ENCODE results near the gene KATNAL1. TPM values are rescaled to one million over a fixed set of nuclear protein-coding genes. Genes with fewer than 3 reads are reported as not detected.

The KATNAL1 gene
- total RNA-seq, 1 donor from 2014 or later = 29.3 TPM

DNA sequence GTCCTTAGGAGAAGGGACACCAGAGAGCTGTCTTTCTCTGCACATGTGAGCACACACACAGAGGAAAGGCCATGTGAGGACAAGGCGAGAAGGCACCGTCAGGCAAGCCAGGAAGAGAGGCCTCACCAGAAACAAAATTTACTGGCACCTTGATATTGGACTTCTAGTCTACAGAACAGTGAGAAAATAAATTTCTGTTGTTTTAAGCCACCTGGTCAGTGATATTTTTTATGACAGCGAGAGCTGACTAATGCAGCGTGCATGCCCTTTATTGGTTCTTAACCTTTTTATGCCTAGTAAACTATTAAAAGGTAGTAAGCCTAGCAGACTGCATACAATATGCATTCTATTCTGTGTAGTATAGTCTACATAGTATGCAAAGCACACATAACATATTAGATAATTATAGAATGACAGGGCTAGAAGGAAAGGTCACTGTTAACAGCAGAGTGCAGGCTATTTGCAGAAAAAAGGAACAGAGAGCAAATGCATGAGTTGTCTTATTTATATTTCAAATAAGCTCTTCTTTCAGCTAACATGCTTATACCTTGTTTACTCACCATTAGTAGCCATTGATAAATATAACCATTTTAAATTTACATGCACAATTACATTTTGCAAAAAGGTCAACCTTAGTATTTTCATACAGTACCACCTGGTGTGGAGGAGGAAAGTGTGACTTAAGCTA is 25.2 kb upstream of the KATNAL1 start:
- TF ChIP-seq, protein P1, sequence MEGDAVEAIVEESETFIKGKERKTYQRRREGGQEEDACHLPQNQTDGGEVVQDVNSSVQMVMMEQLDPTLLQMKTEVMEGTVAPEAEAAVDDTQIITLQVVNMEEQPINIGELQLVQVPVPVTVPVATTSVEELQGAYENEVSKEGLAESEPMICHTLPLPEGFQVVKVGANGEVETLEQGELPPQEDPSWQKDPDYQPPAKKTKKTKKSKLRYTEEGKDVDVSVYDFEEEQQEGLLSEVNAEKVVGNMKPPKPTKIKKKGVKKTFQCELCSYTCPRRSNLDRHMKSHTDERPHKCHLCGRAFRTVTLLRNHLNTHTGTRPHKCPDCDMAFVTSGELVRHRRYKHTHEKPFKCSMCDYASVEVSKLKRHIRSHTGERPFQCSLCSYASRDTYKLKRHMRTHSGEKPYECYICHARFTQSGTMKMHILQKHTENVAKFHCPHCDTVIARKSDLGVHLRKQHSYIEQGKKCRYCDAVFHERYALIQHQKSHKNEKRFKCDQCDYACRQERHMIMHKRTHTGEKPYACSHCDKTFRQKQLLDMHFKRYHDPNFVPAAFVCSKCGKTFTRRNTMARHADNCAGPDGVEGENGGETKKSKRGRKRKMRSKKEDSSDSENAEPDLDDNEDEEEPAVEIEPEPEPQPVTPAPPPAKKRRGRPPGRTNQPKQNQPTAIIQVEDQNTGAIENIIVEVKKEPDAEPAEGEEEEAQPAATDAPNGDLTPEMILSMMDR (IDR thresholded peaks at IDR 0.05) = no peak

DNA sequence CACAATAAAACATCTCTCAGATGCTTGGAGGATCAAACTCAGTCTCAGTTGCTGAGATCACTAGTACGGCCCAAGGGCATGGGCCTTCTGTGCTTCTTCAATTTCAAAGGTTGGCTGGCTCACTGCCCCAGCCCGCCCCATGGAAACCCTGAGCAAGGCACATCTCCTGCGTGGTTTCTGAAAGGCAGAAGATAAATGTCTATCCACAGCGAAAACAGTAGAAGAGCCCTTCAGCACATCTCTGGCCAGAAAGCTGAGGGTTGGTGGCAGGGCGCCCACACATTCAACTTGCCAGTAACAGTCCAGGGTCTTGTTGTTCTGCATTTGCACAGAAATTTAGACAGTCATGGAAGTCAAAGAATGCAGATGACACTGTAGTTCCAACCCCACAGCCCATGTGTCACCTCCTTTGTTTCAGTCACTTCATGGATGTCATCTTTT is 24.0 kb upstream of the KATNAL1 start:
- no peak for DNase-seq (ENCODE audit: extremely low spot score, unreplicated experiment)
- Mint-ChIP-seq H3K27ac (ENCODE audit: unreplicated experiment) (no peak overlapping the region), H3K4me3 (ENCODE audit: unreplicated experiment) (no peak overlapping the region), H3K36me3 (ENCODE audit: unreplicated experiment) (peaks cover 2% of the 10 kb centered on the region), H3K27me3 (ENCODE audit: unreplicated experiment) (no peaks in the 10 kb centered on the region), H3K4me1 (ENCODE audit: unreplicated experiment) (peaks cover 18% of the 10 kb centered on the region), H3K9me3 (ENCODE audit: unreplicated experiment) (no peaks in the 10 kb centered on the region)
- TF ChIP-seq, protein P1 (IDR thresholded peaks at IDR 0.05) = no peak

More for the DNA sequence above, 25.2 kb upstream of the KATNAL1 start:
- no peak overlapping the region for H3K27ac Mint-ChIP-seq (ENCODE audit: unreplicated experiment)
- peaks cover 21% of the 10 kb centered on the region for H3K4me1 Mint-ChIP-seq (ENCODE audit: unreplicated experiment)
- no peaks in the 10 kb centered on the region for H3K9me3 Mint-ChIP-seq (ENCODE audit: unreplicated experiment)
- no peak overlapping the region for H3K4me3 Mint-ChIP-seq (ENCODE audit: unreplicated experiment)
- H3K27me3 Mint-ChIP-seq (ENCODE audit: unreplicated experiment) = no peaks in the 10 kb centered on the region
- H3K36me3 Mint-ChIP-seq (ENCODE audit: unreplicated experiment) = peaks cover 2% of the 10 kb centered on the region
- DNase-seq (ENCODE audit: extremely low spot score, unreplicated experiment) = no peak

DNA sequence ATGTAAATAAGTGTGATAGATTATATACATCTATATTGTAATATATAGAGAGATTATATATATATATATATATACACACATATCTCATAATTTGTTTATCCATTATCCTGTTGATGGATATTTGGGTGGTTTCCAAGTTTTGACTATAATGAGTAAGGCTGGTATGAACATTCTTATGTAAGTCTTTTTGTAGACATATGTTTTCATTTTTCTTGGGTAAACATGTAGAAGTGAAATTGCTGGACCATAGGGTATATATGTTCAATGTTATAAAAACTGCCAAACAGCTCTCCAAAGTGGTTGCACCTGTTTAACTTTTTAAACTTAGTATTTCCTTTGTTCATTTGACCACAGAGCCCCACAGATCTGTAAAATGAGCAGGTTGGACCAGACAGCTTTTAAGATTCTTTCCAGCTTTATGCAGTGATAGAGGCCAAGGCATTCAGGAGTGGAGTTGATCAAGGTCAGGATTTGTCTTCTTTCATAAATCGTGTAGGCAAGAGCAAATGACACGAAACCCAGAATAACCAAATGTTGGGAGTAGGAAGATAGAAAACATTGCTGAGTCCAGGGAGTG is 21.7 kb upstream of the KATNAL1 start:
- H3K4me3 Mint-ChIP-seq (ENCODE audit: unreplicated experiment) = no peak overlapping the region
- no peaks in the 10 kb centered on the region for H3K9me3 Mint-ChIP-seq (ENCODE audit: unreplicated experiment)
- H3K4me1 Mint-ChIP-seq (ENCODE audit: unreplicated experiment) = peaks cover 18% of the 10 kb centered on the region
- TF ChIP-seq, protein P1 (IDR thresholded peaks at IDR 0.05) = no peak
- H3K27me3 Mint-ChIP-seq (ENCODE audit: unreplicated experiment) = no peaks in the 10 kb centered on the region
- no peak overlapping the region for H3K27ac Mint-ChIP-seq (ENCODE audit: unreplicated experiment)
- DNase-seq (ENCODE audit: extremely low spot score, unreplicated experiment) = no peak
- H3K36me3 Mint-ChIP-seq (ENCODE audit: unreplicated experiment) = peaks cover 2% of the 10 kb centered on the region

DNA sequence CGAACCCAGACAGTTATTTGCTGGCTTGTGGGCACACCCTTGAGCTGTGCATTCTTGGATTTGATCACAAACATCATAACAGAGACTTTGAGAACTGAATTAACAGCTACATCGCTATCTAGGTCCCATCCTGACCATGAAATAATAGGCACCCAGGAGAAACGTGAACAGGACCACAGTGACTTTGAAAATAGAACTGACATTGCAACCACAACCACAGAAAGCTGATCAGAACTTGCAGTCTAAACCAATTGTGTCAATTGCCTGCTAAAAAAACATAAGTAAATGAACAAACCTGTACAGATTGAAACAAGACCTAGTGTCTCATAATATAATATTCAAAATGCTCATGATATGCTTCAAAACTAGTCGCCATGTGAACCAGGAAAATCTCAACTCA is 18.3 kb upstream of the KATNAL1 start:
- H3K27me3 Mint-ChIP-seq (ENCODE audit: unreplicated experiment) = no peaks in the 10 kb centered on the region
- no peaks in the 10 kb centered on the region for H3K9me3 Mint-ChIP-seq (ENCODE audit: unreplicated experiment)
- TF ChIP-seq, protein P1 (IDR thresholded peaks at IDR 0.05) = no peak
- H3K36me3 Mint-ChIP-seq (ENCODE audit: unreplicated experiment) = no peaks in the 10 kb centered on the region
- H3K4me3 Mint-ChIP-seq (ENCODE audit: unreplicated experiment) = no peak overlapping the region
- H3K27ac Mint-ChIP-seq (ENCODE audit: unreplicated experiment) = no peak overlapping the region
- peaks cover 9% of the 10 kb centered on the region for H3K4me1 Mint-ChIP-seq (ENCODE audit: unreplicated experiment)
- DNase-seq (ENCODE audit: extremely low spot score, unreplicated experiment) = no peak

DNA sequence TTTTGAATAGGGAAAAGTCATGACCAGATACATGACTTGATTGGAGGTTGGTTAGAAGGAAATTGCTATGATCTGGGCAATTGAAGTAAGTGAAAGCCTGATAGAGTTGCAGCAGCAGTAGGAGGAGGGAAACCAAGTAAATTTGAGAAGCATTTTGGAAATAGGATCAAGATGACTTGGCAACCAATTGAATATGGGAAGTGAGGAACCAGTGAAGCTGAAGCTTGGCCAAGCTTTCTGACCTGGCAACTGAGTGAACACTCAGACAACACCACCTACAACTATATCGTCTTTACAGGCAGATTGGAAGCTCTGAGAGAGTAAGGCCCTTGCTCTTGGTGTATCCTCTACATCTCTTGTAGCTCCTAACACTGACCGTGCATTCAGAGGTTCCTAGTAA is 16.2 kb upstream of the KATNAL1 start:
- peaks cover 2% of the 10 kb centered on the region for H3K36me3 Mint-ChIP-seq (ENCODE audit: unreplicated experiment)
- no peaks in the 10 kb centered on the region for H3K27me3 Mint-ChIP-seq (ENCODE audit: unreplicated experiment)

More for the DNA sequence above, 16.2 kb upstream of the KATNAL1 start:
- no peaks in the 10 kb centered on the region for H3K4me1 Mint-ChIP-seq (ENCODE audit: unreplicated experiment)
- no peak overlapping the region for H3K4me3 Mint-ChIP-seq (ENCODE audit: unreplicated experiment)
- H3K27ac Mint-ChIP-seq (ENCODE audit: unreplicated experiment) = no peak overlapping the region
- no peaks in the 10 kb centered on the region for H3K9me3 Mint-ChIP-seq (ENCODE audit: unreplicated experiment)
- DNase-seq (ENCODE audit: extremely low spot score, unreplicated experiment) = no peak
- TF ChIP-seq, protein P1 (IDR thresholded peaks at IDR 0.05) = no peak
